NCI-H82 (cell line): ENCODE results near the gene ARNT2.

ENCODE experiments used
- DNase-seq: peaks from one replicate; lab custom pipeline; 2025; lab: John Stamatoyannopoulos, UW

Gene ARNT2

GRCh38 chr15:80576519-80577090 is 172.4 kb downstream of the ARNT2 start:
- DNase-seq: no peak

- no peak for DNase-seq
Measured at GRCh38 chr15:80577552-80578205, 173.5 kb downstream of the ARNT2 start.

DNA sequence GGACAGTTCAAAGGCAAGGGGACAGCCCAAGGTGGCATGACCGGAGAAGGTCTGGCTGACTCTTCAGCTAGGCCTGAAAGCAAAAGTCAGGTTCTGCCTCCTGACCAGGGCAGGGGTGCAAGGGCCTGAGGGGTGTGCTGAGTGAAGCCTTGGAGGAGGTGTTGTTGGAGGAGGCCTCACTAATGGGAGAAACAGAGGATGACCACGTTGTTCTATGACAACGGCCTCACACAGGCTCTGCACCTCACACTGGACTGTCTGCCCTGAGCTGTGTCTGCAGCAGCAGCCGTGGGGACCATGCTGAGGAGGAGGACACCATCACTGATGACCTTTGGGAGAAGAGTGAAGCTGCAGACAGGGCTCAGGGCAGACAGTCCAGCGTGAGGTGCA is 174.0 kb downstream of the ARNT2 start:
- DNase-seq: no peak

DNA sequence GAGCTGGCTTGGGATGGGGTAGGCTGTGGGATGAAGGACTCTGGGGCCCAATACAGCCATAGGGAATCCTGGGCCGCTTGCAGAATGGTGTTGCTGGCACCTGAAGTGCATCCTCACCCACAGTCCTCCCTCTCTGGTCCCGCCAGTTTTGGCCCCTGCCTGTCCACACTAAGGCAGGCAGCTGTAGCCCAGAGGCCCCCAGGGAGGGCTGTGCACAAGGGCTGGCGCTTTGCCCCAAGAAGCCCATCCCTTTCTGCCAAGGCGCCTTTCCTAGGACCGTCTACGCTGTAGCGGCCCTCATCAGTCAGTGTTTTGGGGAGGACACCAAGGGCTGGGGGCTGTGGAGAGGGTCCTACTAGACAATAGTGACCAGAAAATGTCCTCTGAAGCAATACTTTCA is 174.7 kb downstream of the ARNT2 start:
- DNase-seq: no peak

GRCh38 chr15:80579611-80580010 is 175.4 kb downstream of the ARNT2 start:
- no peak for DNase-seq

DNA sequence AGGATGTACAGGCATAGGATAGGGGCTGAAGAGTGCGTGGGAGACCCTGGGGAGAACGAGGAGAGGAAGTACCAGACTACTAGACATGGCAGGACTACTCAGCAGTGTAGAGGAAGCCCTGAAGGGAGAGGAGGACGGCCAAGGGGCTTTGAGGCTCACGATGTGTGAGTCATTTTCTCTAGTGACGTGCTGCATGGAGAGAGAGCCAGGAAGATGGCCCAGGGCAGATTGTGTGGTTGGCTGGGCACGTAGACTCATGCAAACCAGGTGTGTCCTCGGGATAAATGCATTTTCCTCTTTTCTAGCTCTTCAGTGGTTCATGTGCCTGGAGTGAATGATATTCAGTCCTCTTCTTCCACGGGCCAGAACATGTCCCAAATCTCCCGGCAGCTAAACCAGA is 175.9 kb downstream of the ARNT2 start:
- DNase-seq: no peak

GRCh38 chr15:80580536-80581260 is 176.5 kb downstream of the ARNT2 start:
- no peak for DNase-seq

DNA sequence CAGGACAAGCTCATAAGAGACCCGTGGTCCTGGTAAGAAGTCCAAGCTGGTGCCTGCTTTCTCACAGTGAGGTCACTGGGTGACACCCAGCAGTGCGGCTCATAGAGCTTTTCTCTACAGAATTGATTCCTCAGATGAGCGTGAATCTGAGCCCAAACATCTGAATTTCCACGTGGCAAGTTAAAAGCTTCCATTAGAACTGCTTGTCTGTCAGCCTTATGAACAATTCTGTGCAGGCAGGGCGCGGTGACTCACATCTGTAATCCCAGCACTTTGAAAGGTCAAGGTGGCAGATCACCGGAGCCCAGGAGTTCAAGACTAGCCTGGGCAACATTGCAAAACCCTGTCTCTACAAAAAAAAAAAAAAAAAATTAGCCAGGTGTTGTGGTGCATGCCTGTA is 177.8 kb downstream of the ARNT2 start:
- no peak for DNase-seq

GRCh38 chr15:80582816-80583423 is 178.7 kb downstream of the ARNT2 start:
- no peak for DNase-seq

GRCh38 chr15:80584561-80584964 is 180.4 kb downstream of the ARNT2 start:
- no peak for DNase-seq

DNA sequence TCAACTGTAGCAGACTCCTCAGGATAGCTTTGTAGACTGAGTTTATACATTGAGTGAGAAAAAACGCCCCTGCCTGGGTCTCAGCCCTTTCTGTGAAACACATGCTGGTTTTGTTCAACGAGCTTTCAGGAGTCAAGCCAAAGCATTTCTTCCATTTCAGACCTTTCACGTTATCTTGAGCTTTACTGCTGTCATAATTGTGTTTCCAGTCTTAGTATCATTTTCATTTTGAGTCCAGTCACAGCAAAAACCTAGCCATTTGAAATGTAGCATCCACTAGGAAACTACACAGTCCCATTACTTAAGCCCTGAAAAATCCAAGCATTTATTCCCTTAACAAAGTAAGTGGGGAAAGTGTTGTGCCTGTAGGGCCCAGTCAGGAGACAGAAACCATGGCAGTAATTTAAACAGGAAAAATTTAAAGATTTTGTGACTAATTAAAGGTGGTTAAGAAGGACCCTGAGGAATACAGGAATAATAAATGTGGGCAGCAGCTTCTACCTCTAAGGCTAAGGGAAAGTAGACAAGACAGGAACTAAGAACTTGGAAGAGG is 180.9 kb downstream of the ARNT2 start:
- no peak for DNase-seq

GRCh38 chr15:80585544-80586018 is 181.4 kb downstream of the ARNT2 start:
- DNase-seq: no peak

- no peak for DNase-seq
Measured at GRCh38 chr15:80586161-80586560, 182.0 kb downstream of the ARNT2 start.

- no peak for DNase-seq
Measured at GRCh38 chr15:80587007-80587406, 182.8 kb downstream of the ARNT2 start.

- DNase-seq: no peak
Measured at GRCh38 chr15:80587816-80588456, 183.8 kb downstream of the ARNT2 start.

DNA sequence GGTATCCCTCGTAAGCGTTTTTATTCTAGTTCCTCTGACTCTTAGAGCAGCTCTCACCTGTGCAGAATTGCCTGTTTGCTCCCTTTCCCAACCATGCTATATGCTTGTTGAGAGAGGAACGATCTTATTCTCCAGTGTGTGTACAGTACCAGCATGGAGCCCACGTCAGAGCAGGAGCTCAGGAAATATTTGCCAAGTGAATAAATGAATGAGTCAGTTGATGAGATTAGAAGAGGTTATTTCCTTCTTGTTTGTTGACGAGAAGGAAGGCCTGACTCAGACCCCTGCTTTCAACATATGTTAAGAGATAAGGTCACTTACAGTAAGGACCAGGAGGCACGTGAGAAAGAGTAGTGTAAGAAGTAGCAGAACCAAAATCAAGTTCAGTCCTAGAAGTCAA is 184.6 kb downstream of the ARNT2 start:
- DNase-seq: no peak

- DNase-seq: no peak
Measured at GRCh38 chr15:80590761-80591355, 186.7 kb downstream of the ARNT2 start.

DNA sequence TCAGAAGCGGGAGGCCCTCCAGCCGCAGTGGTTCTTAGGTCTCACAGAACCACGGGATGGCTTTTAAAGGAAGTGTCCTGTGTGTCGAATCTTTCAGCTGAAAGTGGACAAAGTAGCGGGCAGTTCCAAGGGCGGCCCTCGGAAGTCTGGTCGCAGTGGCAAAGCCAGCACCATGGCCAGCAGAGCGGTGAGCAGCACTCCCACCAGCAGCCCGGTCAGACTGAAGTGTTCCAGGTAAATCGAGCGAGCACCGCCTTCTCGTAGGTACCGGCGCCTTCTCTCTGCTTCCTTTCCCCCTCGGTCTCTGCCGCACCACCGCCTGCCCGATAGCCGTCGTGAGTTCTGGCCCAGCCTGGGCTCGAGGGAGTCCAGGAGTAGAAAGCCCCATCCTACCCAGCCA is 187.3 kb downstream of the ARNT2 start:
- DNase-seq: no peak

DNA sequence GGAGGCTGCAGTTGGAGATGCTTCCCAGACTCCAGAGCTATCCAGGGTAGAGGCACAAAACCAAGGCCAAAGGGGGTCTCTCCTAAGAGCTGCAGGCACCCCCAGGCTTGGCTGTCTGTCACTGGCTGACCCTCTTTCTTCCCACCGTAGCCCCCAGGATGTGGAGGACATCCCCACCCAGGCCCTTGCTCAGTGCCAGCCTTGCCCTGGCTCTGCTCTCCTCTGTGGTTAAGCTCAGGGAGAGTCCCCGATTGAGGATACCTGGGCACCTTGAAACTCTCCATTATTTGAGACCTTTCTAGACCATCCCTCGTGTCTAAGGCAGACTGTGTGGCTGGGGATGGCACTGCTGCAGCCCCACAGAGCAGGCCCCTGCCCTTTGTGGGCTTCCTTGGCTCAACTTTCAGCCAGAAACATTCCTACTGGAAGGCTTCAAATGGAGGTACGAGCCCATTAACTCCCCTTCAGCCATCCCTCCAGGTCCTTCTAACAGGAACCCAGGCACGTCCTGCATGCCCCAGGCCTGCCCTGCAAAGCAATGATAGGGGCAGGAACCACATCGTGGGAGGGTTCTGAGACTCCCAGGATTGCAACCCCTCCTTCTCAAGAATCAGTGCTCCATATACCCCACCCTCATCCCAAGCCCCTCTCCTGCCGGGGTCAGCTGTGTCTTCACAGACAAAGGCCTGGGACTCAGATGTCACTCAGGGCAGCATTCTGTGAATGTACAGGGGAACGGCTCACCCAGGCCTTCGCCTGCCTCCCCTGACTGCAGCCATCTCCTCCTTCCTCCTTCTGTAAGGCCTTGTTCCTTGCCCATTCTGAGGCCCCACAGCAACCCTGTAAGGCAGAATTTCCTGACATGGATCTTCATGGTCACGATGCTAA is 188.0 kb downstream of the ARNT2 start:
- no peak for DNase-seq

DNA sequence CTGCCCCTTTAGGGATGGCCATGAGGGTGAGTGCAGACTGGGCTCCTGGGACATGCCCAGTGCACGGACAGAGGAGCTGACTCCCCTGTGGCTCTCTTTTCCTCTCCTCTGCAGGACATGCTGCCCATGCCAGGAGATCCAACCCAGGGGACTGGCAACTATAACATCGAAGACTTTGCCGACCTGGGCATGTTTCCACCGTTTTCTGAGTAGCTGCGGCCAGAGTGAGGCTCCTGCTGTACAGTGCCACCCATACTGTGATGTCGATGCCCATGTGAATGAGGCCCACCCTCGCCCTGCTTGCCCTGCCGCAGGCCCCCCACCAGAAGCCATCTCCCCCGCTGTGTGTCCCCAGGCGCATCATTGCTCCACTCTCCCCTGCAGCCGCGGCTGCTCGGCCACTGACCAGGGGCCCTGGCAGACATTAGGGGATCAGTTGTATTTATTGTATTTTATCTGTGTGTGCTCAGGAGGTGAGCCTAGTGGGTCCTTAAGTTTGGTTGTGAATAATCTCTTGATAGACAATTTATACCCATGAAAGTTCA is 189.4 kb downstream of the ARNT2 start:
- DNase-seq: no peak
